HG02970 (cell line): Measurements from ENCODE around the gene ITPKC.
"Not testable (repeated sequence)": the region's sequence is repeated elsewhere in the genome, so short reads cannot be mapped to it uniquely, and the experiment has no call there.

Source experiments
- ATAC-seq: cut with Tn5 transposase; IDR thresholded peaks from one replicate; pipeline ENCODE4 v1.9.1; 2021; ENCODE audit warnings: mild to moderate bottlenecking, moderate library complexity, moderate number of reproducible peaks; ENCODE audit not compliant: unreplicated experiment, low FRiP score

Gene ITPKC

DNA sequence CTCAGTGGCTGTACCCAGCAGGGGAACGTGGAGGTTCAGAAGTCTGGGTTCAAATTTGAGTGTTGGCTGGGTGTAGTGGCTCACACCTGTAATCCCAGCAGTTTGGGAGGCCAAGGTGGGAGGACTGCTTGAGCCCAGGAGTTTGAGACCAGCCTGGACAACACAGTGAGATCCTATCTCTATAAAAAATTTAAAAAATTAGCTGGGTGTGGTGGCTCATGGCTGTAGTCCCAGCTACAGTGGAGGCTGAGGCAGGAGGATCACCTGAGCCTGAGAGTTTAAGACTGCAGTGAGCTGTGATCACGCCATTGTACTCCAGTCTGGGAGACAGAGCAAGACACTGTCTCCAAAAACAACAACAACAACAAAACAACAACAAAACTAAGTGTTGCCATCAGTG, 67.2 kb downstream of the ITPKC start:
- not testable (repeated sequence) for ATAC-seq

DNA sequence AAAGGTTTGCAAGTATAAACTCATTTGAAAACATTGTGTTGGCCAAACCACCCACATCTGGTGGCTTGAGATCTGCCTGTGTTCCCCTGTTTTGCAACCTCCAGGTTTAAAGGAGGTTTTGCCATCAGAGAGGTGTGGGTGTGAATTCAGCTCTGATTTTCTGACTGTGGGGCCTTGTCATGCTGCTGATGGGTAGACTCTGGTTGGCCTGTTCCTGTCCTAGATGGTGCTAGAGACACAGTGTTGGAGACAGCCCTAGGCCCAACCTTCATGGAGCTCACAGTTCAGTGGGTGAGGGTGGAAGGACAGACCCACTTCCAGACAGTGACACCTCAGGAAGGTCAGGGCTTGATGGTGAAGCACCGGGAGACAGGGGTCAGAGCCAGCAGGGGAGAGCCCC, 68.6 kb downstream of the ITPKC start:
- no peak for ATAC-seq

DNA sequence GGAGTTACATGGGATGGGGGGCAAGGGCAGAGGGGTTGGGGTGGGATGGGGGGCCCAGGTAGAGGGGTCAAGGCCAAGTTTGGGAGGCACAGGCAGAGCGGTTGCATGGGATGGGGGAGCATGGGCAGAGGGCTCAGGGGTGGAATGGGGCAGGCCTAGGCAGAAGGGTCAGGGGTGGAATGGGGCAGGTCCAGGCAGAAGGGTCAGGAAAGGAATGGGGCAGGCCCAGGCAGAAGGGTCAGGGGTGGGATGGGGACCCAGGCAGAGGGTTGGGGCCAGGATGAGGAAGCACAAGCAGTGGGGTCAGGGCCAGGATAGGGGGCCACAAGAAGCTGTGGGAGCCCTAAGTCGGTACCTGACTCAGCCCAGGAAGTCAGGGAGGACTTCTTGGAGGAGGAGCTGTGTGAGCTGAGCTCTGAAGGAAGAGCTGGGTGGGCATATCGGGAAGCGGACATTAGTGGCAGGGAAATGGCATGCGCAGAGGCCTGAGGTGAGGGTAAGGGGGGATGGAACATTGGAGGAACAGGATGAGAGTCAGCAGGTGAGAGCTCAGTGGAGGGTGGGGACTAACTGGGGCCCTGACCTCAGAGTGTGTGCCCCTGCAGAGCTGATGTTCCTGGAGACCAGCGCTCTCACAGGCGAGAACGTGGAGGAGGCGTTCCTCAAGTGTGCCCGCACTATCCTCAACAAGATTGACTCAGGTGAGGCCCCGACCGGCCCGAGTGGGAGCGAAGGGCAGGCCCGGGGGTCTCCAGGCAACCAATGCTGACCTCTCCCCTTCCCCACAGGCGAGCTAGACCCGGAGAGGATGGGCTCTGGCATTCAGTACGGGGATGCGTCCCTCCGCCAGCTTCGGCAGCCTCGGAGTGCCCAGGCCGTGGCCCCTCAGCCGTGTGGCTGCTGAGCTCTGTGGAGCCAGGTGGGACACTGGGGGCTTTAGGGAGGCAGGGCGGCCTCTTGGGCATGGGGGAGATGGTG, 69.4 kb downstream of the ITPKC start:
- ATAC-seq: no peak
